Sigmoid colon (tissue), 4 donors: ENCODE results near the gene ZNF385C.

ENCODE experiments used
- CTCF ChIP-seq, 4 experiments: fragments of 450-650 bp in 3 of 4; fragments of 200-600 bp in 1 of 4; IDR thresholded peaks; one replicate each; pipeline ENCODE4 v1.5.1; 2016 to 2019; ENCODE audit warnings: antibody characterized with exemption in 4 of 4, mild to moderate bottlenecking in 3 of 4, moderate library complexity in 2 of 4
- EP300 ChIP-seq, 4 donors: sonication (generic); formaldehyde crosslinking; IDR thresholded peaks; one replicate each; pipeline ENCODE4 v1.6.1; 2017; ENCODE audit warnings: antibody characterized with exemption in 4 of 4

- TF ChIP-seq CTCF (IDR thresholded peaks at IDR 0.05) = no peak
- TF ChIP-seq EP300 (IDR thresholded peaks at IDR 0.05) = no peak
Observed at GRCh38 chr17:42059815-42060214, 38.5 kb downstream of the ZNF385C start.
